Stimulated activated CD4-positive, alpha-beta T cell treated with anti-CD3 and anti-CD28 coated beads, Interleukin-4, amount 100 ng/mL, for 24 hours (primary cell): ENCODE results near the gene CCDC12.

Experiments
- DNase-seq: peaks from one replicate; pipeline ENCODE4 v3.0.0-alpha.2; 2020

Gene CCDC12

GRCh38 chr3:46994801-46995731 is 18.5 kb upstream of the CCDC12 start:
- no peak for DNase-seq

DNA sequence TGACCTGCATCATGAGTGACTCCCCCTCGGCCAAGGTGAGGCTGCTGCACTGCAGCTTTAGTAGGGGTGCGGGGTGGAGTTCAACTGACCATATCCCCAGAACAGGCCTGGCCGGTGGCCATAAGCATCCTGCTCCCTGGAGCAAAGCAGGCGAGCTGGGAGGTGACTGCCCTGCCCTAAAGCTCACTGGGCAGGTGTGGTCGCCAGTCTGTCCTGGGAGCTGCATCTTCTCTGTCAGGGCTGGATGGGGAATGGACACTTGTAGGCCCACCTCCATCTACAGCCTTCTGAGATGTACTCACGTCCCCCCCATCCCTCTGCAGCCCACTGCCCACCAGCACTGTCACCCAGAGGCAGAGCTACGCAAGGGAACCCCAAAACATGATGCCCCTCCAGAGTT is 17.4 kb upstream of the CCDC12 start:
- DNase-seq: no peak

- DNase-seq: no peak
These were observed 16.7 kb upstream of the CCDC12 start for GRCh38 chr3:46993292-46993691.

GRCh38 chr3:46992231-46992630 is 15.7 kb upstream of the CCDC12 start:
- no peak for DNase-seq

DNA sequence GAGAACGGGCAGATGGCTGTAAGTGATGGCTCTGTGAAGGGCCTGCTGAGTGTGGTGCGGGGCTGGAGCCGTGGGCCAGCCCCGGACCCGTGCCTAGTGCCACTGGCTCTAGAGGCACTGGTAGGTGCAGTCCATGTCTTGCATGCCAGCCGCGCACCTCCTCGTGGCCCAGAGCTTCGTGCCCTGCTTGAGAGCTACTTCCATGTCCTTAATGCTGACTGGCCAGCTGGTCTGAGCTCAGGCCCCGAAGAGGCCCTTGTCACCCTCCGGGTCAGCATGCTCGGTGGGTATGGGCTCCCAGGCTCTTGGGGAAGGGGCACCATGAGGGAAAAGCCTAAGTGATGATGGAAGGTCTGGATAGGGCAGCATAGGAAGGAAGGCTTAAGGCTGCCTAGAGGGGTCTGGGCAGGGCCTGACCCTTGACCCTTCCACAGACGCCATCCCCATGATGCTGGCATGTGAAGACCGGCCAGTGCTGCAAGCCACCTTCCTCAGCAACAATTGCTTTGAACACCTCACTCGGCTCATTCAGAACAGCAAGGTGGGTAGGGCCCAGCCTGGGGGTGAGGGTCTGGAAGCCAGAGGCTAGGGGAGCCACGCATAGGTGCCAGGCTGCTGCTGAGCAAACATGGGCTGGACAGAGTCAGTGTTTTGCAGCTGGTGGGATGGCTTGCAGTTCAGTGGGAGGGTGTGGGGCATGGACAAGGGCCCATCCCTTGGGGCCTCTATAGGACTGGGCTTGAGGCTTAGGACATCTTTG is 15.0 kb upstream of the CCDC12 start:
- DNase-seq: no peak

GRCh38 chr3:46990573-46991374 is 14.2 kb upstream of the CCDC12 start:
- no peak for DNase-seq

DNA sequence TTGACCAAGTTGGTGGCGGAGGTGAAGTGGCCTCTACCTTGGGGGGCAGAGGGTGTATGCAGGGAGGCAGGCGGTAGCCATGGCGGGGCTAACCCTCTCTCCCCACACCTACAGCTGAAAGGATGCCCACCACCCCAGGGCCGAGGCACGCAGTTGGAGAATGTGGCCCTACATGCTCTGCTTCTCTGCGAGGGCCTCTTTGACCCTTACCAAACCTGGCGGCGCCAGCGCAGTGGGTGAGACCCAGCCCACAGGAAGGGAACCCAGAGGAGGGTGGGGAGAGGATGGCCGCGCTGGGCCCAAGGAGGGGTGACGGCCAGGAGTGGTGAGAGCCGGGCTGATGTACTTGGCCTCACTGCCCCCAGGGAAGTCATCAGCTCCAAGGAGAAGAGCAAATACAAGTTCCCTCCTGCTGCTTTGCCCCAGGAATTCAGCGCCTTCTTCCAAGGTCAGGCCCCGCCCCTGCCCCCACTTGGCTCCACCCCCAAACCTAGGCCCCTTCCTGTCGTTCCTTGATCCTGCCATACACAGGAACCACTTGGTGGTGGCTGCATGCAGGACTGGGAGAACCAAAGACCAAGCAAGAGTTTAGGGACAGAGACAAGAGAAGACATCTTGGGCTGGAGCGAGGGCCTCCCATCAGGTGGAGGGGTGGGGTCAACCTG is 12.7 kb upstream of the CCDC12 start:
- DNase-seq: no peak

GRCh38 chr3:46988616-46989015 is 12.1 kb upstream of the CCDC12 start:
- DNase-seq: no peak

DNA sequence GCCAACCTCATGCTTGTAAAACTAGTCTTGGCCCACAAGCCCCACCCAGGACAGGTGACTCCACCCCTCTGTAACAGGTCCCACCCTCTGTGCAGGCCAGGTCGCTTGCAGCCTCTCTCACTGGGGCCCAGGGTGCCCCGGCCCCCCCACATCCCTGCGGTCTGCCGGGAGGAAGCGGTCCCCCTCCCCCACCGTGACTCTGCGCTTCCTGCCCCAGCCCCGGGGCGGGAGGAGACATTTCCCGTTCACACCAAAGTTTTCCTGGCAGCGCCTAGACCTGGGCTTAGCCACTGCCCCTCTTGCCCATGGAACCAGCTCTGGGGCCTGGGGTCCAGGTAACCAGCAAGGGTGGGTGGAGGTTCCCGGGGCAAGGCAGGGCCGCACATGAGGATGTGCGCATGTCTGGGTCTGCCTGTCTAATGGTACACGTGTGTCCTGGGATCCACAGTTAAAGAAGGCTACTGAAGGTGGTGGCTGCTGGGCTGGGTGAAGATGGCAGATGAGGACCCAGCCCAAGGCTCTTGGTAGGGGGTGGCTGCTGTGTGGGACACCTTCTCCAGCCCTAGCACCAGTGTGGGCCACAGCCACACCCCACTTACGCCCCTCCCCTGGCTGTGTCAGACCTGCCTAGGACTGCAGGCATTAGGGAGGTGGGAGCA is 11.3 kb upstream of the CCDC12 start:
- peak; percentile 84 for DNase-seq

DNA sequence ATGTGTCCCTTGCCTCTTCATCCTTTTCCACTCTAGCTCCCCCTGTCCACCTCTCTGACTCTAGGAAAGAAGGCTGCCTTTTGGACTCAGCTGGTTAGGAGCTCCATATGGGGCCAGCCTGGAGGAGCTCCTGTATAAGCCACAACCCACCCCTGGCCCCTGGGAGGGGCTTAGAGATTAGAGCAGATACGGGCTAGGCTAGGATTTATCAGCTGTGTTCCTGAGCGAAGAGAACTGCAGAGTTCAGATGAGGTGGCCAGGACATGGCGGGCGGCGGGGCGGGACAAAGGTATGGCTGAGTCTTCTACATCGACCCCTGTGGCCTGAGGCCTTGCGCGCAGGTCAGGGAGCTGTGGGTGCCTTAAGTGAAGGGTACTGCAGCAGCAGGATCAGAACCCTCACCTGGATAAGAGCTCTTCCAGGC is 10.8 kb upstream of the CCDC12 start:
- DNase-seq: no peak

GRCh38 chr3:46986782-46987310 is 10.3 kb upstream of the CCDC12 start:
- no peak for DNase-seq

DNA sequence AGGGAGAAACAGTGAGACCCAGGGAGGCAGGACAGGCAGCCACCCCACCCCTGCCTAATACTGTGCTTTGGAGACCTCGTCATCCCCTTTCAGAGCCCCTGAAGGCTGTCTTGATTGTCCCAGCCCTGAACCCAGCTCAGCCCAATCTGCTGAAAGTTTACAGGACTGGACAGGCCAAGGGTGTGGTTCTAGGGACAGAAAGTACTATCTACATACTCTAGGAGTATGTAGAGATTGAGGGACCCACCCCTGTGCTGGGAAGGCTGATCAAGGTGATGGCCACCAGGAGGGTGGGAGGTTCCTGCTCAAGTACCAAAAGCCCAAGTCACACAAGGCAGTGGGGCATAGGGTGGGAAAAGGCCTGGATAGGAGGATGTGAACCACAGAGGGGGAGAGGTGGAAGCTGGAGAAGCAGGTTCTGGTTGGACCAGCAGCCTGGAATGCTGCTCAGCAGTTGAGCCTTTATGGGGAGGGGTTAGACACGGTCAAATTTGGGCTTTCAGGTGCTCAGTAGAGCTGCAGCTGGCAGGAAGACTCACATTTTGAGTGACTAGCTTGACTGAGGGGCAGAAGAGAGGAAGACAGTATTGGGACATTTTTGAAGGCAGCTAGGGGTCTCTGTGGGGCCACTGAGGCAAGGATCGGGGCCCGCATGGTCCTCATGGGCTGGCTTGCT is 9.6 kb upstream of the CCDC12 start:
- no peak for DNase-seq

- DNase-seq: no peak
These were observed 9.0 kb upstream of the CCDC12 start for GRCh38 chr3:46985588-46985987.

DNA sequence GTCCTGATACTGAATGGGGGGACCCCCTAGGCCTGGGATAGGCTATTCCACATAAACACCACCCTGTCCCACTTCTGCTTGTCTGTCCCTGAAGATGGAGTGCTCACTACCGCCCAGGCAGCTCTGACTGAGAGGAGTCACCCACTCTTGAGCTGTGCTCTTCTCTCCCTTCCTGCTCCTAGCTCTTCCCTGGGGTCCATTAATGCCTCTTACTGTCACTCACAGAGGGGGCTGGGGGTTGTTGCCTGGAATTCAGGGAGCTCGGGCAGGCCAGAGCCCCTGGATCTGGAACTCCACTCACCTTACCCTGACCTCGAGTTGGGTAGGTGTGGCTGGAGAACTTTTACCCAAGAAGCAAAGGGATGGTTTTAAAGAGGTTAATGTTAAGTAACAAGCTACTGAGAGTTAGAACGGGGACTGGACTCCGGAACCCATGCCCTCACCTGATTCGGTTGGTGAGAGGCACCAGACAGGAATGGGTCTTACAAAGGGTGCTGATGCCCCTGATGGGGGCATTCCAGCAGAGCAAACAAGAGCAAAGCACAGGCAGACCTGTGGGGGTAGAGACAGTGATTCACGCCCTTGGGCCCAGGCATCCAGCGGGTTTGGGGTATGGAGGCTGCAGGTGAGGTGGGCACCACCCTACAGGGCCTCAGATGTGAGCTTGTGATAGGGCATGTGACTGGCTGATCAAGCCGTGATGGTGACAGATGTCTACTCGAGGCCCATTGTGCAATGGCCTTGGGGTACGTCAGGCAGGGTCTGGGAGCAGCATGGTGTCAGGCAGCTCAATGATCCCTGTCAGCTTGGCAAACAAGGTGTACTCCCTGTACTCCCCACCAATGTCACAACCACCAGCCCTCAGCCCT is 8.3 kb upstream of the CCDC12 start:
- no peak for DNase-seq

DNA sequence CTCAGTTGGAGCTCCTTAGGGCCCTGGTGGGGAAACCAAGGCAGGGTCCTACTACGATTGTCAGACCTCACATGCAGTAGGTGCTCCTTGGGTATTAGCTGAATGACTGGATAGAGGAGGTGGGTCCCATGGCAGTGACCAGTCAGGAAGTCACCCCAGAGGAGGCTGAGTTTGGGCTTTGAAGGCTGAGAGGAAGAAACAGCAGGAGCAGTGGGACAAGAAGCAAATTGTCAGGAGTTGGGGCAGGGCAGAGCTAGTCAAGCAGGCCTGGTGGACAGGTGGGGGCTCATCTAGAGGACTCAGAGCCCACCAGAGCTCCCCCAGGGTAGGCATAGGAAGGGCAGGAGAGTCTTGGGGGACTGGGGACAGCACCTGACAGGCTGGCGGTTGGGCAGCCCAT is 6.0 kb upstream of the CCDC12 start:
- DNase-seq: no peak

DNA sequence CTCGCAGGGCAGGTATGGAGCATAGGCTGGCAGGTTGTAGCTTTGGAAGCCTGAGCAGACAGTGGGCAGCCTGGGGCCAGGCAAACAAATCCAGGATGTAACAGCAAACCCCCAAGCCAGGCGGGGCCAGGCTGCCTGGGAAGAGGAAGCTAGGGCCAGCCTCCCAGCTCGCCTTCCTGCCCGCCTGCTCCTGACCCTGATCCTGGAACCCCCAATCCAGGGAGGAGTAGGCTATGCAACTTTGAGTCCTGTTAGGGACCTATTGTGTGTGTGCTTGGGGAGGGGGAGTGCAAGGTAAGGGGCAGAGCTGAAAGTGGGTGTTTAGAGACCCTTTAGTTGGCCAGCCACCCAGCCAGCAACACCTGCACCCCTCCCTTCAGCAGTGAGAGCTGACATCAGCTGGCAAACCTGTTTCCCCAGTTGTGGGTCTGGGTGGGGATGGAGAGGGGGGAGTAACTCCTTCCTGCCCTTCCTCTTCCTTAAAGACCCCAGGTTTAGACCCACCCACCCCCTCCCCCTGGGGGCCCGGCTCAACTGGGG is 5.5 kb upstream of the CCDC12 start:
- DNase-seq: no peak

GRCh38 chr3:46979958-46980497 is 3.5 kb upstream of the CCDC12 start:
- peak; percentile 27 for DNase-seq

GRCh38 chr3:46978985-46979944 is 2.7 kb upstream of the CCDC12 start, which contains the start of gene NBEAL2:
Gene NBEAL2 (plus strand): TSS chr3:46979666. CDS start chr3:46979862, 196 bp downstream.
- peak; percentile 96 for DNase-seq
